HepG2 (cell line): ENCODE results near the gene AANAT. TPM values are rescaled to one million over a fixed set of nuclear protein-coding genes. Genes with fewer than 3 reads are reported as not detected.
A peak's percentile ranks its signal among the peaks of the same experiment; 100 is the strongest.

Experiments
- ATF7 ChIP-seq, 2 experiments: fragments of 450-650 bp in 1 of 2; sonication (generic) in 1 of 2; formaldehyde crosslinking in 1 of 2; IDR thresholded peaks; 2 replicates each; pipeline versions ENCODE4 v1.4.0 to v1.6.1; 2016 to 2020; ENCODE audit warnings: antibody characterized with exemption in 1 of 2, mild to moderate bottlenecking in 1 of 2, missing genetic modification reagents in 1 of 2
- BATF2 ChIP-seq: sonication (generic); formaldehyde crosslinking; IDR thresholded peaks from 2 replicates; pipeline ENCODE4 v1.8.0; 2022; ENCODE audit warnings: mild to moderate bottlenecking, missing genetic modification reagents, moderate library complexity
- GLMP ChIP-seq: sonication (generic); formaldehyde crosslinking; IDR thresholded peaks from 2 replicates; pipeline ENCODE4 v1.9.0; 2021; ENCODE audit warnings: missing genetic modification reagents, mild to moderate bottlenecking, borderline replicate concordance
- KLF13 ChIP-seq: sonication (generic); formaldehyde crosslinking; IDR thresholded peaks from 2 replicates; pipeline ENCODE4 v1.4.0; 2020; ENCODE audit warnings: mild to moderate bottlenecking, missing genetic modification reagents
- MAFG ChIP-seq: sonication (generic); formaldehyde crosslinking; IDR thresholded peaks from 2 replicates; pipeline ENCODE4 v1.5.1; 2020; ENCODE audit warnings: mild to moderate bottlenecking, missing genetic modification reagents
- PRDM10 ChIP-seq: sonication (generic); formaldehyde crosslinking; IDR thresholded peaks from 2 replicates; pipeline ENCODE4 v1.4.0; 2020; ENCODE audit warnings: low read depth, missing genetic modification reagents
- RNF219 ChIP-seq: sonication (generic); formaldehyde crosslinking; IDR thresholded peaks from 2 replicates; pipeline ENCODE4 v1.5.0; 2020; ENCODE audit warnings: mild to moderate bottlenecking, missing genetic modification reagents
- ZFP82 ChIP-seq: sonication (generic); formaldehyde crosslinking; IDR thresholded peaks from 2 replicates; pipeline ENCODE4 v1.5.1; 2020; ENCODE audit warnings: mild to moderate bottlenecking, missing genetic modification reagents, borderline replicate concordance
- ZNF350 ChIP-seq: sonication (generic); formaldehyde crosslinking; IDR thresholded peaks from 2 replicates; pipeline ENCODE4 v1.4.0; 2020; ENCODE audit warnings: mild to moderate bottlenecking, low read depth, missing genetic modification reagents, borderline replicate concordance
- ZNF558 ChIP-seq: sonication (generic); formaldehyde crosslinking; IDR thresholded peaks from 2 replicates; pipeline ENCODE4 v1.9.0; 2022; ENCODE audit warnings: mild to moderate bottlenecking, missing genetic modification reagents, borderline replicate concordance
- ZNF839 ChIP-seq: sonication (generic); formaldehyde crosslinking; IDR thresholded peaks from 2 replicates; pipeline ENCODE4 v1.4.0; 2020; ENCODE audit warnings: missing genetic modification reagents, mild to moderate bottlenecking, borderline replicate concordance
- polyA plus RNA-seq, 8 experiments: library from polyadenylated mRNA; depleted of rRNA in 3 of 8; stranded (reverse) in 7 of 8; unstranded in 1 of 8; fragments of >200 nt; fragmentation: Illumina TruSeq in 4 of 8; extraction: Trizol in 4 of 8; gene quantifications; 2 replicates each; pipeline versions ENCODE4 v1.2.1 to v1.2.3, GENCODE V29; 2011 to 2016; ENCODE audit warnings: low read depth in 4 of 8, missing spikeins in 1 of 8, mixed read lengths in 1 of 8; ENCODE audit not compliant: insufficient read depth in 1 of 8
- total RNA-seq, 5 experiments: library from RNA; depleted of rRNA; stranded (reverse); fragments of >200 nt; fragmentation: Illumina TruSeq; extraction: Trizol; gene quantifications; 2 replicates each; pipeline ENCODE4 v1.2.3, GENCODE V29; 2016; ENCODE audit warnings: low read depth in 1 of 5

The AANAT gene
- total and polyA plus RNA-seq, 2 of the 13 experiments (the other 11 are each of a cell fraction or from before 2014, with no cell fraction given) = 0.07 TPM; not detected in 1

- no peak for TF ChIP-seq PRDM10 (CRISPR knock-in tag)
- TF ChIP-seq KLF13 (CRISPR knock-in tag) = 0 out of 2 replicates have a peak, but pooled peaks have one; percentile 71
- TF ChIP-seq ZNF350 (CRISPR knock-in tag) = no peak
- no peak for TF ChIP-seq MAFG
- TF ChIP-seq ATF7 (IDR thresholded peaks at IDR 0.05) = no peak
- TF ChIP-seq ATF7 (CRISPR knock-in tag; IDR thresholded peaks at IDR 0.05) = no peak
- TF ChIP-seq ZNF558 (CRISPR knock-in tag) = peak; percentile 20; the same call in 1 of the 2 replicates
- TF ChIP-seq ZFP82 (CRISPR knock-in tag) = peak; percentile 98; the same call in 1 of the 2 replicates
- no peak for TF ChIP-seq RNF219
- TF ChIP-seq GLMP (CRISPR knock-in tag) = 0 out of 2 replicates have a peak, but pooled peaks have one; percentile 18
- 0 out of 2 replicates have a peak, but pooled peaks have one; percentile 24 for TF ChIP-seq ZNF839 (CRISPR knock-in tag)
- no peak for TF ChIP-seq BATF2 (CRISPR knock-in tag)
Measured at GRCh38 chr17:76501018-76501826, 33.8 kb downstream of the AANAT start, which contains the start of gene RHBDF2 (continued).
